GM21423 (cell line): ENCODE results near the gene STK36.
"Not testable (repeated sequence)": the region's sequence is repeated elsewhere in the genome, so short reads cannot be mapped to it uniquely, and the experiment has no call there.

Experiments
- ATAC-seq: cut with Tn5 transposase; IDR thresholded peaks from one replicate; pipeline ENCODE4 v1.9.1; 2021; ENCODE audit warnings: mild to moderate bottlenecking, moderate library complexity; ENCODE audit not compliant: unreplicated experiment

STK36 gene

DNA sequence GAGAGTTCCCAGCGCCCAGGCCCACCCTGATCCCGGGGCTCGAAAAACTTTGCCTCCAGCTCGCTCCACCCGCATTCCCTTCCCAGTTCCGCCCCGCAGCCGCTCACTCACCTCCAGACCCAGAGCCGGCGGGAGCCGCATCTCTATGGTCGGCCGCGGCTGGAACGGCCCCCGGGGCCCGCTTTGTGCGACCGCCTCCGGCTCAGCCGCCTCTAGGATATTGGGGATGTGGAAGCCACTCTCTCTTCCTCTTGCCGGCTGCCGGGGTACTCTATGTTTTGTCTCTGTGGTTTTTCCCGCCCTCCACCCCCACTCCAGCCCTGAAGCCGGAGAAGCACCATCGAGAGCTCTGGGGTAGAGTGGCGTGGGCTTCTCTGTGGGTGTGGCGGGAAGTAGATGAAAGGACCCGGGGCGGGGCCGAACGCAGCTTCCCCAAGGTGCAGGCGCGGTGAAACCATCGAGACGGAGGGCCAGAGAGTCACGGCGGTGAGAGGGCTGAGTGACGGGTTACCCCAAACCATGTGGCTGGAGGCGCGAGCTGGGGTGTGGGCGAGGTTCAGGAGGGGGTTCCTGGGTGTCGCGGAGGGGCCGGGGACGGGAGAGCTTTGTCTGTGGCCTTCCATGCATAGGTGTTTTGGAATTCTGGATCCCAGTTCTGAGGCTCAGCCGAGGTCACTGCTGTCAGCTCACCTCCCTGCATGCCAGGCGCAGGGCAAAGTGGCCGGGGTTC, 12.5 kb upstream of the STK36 start, which contains the start of the genes BCS1L and ZNF142:
BCS1L (plus strand) TSS at position 426 of the 730 bp plus-strand sequence. CDS start 1,305 bp downstream, outside the sequence.
ZNF142 (minus strand) TSS at position 366 of the 730 bp plus-strand sequence. CDS start 3,194 bp downstream, outside the sequence.
- peak; percentile 96 for ATAC-seq

DNA sequence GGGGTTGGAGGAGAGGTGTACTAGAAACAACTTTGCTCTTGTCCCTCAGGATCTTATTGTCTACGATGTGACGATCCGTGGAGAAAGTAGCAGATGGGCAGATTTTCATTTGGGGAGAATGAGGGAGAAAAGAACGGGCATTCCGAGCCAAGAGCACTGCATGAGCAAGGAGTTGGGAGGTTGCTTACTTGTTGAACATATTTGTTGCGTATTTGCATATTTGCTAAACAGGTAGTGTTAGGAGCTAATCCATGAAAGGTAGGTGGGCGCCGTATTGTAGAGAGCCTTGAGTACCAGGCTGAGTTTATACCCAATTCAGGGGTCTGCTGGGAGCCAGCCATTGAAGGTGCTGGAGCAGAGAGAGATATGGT, 11.9 kb upstream of the STK36 start:
- ATAC-seq: no peak

DNA sequence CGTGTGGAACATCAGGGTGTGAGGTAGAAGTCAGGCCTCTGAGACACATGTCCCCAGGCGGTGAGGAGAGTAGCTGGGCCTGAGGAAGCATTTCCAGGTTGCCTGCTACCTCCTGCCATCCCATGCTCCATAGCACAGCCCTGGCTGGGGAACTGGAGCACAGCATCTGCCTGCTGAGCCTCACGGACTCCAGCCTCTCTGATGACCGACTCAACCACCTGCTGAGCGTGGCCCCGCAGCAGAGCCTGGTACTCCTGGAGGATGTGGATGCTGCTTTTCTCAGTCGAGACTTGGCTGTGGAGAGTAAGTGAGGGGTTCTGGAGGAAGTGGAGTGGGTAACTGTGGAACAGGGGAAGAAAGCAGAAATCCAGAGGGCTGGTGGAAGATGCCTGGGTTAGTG, 9.5 kb upstream of the STK36 start:
- ATAC-seq: no peak

DNA sequence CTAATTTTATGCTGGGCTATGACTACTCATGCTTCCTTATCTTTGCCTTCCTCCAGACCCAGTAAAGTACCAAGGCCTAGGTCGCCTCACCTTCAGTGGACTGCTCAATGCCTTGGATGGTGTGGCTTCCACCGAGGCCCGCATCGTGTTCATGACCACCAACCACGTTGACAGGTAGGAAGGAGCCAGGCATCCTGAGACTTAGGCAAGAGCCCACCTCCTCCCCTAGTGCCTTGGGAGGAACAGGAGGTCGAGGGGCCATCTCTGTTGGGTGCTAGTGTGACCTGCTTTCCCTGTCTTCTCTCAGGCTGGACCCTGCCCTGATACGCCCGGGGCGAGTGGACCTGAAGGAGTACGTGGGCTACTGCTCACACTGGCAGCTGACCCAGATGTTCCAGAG, 9.1 kb upstream of the STK36 start:
- ATAC-seq: no peak

- ATAC-seq: no peak
Observed at GRCh38 chr2:218663901-218664300, 8.0 kb upstream of the STK36 start.

DNA sequence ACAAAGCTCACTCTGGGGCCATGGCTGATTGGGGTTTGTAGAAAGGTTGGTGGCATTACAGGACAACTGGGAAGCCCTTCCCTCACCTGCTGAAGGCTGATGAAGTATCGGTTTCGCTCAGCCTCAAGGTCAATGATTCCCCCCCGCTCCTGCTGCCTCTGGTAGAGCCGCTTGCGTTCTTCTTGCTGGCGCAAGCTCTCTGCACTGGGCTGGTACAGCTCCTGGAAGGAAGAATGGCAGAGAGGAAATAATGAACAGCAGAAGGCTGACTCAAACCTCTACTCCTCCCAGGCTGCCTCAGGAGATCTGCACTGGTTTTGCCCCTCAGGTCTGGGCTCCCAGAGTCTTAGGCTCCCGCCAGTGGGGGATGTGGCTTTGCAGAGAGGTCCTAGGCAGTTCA, 7.2 kb upstream of the STK36 start:
- no peak for ATAC-seq

- no peak for ATAC-seq
Observed at GRCh38 chr2:218671097-218671653, 711 bp upstream of the STK36 start.

DNA sequence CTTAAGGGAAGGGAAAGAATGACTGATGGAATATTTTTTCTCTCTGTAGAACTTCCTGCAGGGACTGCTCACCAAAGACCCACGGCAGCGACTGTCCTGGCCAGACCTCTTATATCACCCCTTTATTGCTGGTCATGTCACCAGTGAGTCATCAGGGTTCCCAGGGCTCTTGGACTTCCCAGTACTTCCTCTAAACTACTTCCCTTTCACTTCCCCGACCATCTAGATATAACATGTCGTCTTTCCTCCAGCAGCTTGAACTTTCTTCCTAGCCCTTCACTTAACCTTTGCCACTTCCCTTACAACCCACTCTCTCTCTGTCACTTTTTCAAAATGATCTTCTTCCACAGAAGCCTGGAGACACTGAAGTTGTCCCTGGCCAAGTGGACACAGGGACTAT, 7.2 kb downstream of the STK36 start:
- no peak for ATAC-seq

DNA sequence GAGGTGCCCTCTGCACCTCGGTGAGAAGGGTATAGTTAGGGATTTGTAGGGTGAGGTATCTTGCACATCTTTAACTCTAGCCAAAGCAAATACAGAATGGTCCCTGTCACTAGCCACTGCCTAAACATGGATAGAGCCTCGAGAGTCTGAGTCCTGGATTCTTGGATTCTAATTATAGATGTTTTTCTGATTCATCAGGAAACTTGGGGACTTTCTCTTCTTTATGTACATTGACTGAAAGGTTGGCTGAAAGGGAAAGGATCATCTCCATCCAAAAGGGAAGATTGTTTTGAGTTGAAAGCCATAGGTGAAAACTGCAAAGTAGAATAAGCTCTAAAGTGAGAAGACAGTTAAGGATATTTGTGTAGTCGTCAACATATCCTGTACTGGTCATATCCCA, 8.2 kb downstream of the STK36 start:
- no peak for ATAC-seq

DNA sequence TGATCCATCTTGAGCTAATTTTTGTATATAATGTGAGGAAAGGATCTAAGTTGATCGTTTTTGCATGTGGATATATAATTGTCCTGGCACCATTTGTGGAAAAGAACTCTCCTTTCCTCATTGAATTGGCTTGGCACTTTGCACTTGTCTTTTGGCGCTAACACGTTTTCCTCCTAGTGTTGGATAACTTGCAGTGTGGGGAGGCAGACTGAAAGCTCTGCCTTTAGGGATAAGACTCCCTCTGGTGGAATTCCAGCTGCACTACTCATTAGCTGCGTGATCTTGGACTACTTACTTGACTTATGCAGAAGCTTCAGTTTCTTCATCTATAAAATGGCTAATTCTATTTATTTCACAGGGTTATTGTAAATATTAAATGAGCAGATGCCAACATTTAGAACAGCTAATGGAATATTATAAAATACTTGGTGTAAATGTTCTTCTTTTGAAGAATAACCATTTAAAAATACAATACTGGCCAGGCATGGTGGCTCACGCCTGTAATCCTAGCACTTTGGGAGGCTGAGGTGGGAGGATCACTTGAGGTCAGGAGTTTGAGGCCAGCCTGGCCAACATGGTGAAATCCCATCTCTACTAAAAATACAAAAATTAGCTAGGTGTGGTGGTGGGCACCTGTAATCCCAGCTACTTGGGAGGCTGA, 15.6 kb downstream of the STK36 start:
- not testable (repeated sequence) for ATAC-seq

DNA sequence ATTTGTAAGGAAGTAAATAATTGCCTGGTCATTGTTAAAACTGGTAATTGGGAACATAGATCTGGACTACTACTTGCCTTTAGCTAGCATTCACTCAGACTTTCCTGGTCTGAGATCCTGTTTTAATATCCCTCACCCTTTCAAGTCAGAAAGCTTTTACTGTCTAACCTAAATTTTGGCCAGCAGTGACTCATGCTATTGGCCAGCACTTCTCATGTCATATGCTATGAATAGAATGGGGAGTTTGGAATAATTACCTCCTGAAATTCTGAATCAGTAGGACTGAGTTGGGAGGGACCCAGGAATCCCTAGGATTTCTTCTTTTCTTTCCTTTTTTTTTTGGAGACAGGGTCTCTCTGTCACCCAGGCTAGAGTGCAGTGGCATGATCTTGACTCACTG, 19.3 kb downstream of the STK36 start:
- ATAC-seq: no peak

DNA sequence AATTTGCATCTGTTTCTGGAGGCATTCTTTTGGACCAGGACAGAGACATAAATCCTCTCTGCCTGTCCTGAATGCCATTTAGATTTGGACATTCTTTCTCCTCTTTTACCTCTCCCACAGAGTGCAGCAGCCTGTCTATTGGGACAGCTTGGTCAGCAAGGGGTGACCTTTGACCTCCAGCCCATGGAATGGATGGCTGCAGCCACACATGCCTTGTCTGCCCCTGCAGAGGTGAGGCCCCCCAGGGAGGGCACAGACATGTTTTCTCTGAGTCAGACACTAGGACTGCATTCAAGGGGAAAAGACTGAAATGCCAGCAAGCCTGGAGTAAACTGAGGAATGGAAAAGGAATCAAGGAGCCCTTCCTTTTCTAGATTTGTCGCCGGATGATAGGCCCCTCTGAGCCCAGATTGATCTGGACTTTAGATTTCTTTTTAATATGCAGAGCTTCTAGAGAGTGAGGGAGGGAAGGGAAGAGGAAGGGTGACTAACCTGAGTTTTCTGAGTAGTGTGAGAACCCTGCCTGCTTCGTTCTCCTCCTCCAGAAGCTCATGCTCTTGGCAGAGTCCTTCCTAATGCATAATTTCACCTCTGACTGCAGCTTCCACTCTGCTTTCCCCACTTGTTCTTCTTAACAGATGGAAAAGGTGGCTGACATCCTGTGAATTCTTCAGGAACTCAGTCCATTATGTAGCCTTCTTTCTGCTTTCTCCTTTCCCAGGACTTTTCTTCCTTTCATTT, 22.7 kb downstream of the STK36 start:
- no peak for ATAC-seq

GRCh38 chr2:218698885-218699284, 27.0 kb downstream of the STK36 start:
- no peak for ATAC-seq

DNA sequence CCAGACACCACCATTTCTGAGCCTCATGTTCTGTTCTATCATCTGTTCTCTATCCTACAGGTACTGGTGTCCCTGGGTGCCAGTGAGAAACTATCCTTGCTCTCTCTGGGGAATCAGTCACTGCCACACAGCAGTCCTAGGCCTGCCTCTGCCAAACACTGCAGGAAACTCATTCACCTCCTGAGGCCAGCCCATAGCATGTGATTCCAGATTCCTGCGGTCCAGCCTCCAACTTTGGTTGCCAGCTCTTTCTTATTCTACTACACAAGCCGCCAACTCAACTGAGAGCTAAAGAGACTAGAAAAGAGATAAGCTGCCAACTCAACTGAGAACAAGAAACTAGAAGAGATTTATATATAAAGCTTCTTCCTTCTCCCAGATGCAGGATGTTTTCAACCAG, 29.9 kb downstream of the STK36 start:
- ATAC-seq: no peak

DNA sequence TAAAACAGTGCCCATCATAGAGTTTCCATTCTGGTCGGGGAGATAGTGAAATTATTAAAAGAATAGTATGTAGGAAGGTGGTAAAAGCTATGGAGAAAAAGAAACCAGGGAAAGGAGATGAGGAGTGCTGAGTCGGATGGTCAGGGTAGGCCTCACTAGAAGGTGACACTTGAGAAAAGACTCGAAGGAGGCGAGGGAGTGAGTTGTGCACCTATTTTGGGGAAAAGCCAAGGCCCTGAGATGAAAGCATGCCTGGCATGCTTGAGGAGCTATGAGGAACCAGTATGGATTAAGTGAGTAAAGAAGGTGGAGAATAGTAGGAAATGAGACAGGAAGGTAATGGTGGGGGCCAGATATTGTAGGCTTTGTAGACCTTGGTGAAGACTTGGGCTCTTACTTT, 31.5 kb downstream of the STK36 start:
- no peak for ATAC-seq

- no peak for ATAC-seq
Observed at GRCh38 chr2:218708086-218708485, 36.2 kb downstream of the STK36 start.

DNA sequence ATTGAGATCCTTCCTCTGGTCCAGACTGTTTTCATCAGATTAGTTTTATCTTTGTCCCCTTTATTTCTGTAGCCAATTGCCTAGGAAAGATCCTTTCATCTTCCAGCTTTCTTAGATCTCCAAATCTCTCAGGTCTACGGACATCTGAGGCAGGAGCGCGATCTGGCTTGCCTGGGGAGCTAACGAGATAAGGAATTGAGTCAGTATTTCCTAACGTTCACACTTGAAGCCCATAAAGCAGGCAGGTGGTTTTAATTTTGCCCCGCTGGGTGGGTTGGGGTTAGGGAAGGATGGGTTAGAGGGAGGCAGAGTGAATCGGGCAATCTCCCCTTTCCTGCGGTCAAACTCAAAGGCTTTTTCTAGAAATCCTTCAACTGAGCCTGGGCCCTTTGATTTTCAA, 38.0 kb downstream of the STK36 start:
- ATAC-seq: no peak

DNA sequence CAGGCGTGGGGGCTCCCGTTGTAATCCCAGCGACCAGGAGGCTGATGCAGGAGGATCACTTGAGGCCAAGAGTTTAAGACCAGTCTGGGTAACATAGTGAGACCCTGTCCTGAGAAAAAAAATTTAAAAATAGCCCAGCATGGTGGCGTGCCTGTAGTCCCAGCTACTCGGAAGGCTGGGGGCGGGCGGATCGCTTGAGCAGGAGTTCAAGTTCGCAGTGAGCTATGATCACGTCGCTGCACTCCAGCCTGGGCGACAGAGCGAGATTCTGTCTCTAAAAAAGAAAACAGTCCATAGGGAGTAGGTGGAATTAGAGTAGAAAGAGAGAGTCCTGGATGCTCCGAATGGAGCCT, 38.4 kb downstream of the STK36 start:
- no peak for ATAC-seq

- peak; percentile 95 for ATAC-seq
Observed at GRCh38 chr2:218710687-218711549, 39.0 kb downstream of the STK36 start, which contains the start of gene TTLL4. TTLL4 (plus strand) TSS chr2:218710835; CDS start chr2:218737677, 26,842 bp downstream.

DNA sequence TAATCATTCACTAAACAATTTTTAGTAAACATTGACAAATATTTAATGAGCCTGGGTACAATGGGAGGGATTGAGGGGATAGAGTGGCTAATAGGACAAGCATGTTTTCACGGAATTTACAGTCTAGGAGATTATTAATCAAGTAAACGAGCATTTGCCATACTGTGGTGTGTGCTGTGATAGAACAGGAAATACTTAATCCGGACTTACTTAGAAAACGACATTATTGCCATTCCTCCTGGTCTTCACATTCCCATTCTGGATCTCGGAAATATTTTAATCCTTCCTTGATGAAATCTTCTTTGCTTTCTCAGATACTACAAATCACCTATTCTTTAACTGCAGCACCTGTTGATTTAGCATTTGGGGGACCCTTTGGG, 39.7 kb downstream of the STK36 start:
- no peak for ATAC-seq

DNA sequence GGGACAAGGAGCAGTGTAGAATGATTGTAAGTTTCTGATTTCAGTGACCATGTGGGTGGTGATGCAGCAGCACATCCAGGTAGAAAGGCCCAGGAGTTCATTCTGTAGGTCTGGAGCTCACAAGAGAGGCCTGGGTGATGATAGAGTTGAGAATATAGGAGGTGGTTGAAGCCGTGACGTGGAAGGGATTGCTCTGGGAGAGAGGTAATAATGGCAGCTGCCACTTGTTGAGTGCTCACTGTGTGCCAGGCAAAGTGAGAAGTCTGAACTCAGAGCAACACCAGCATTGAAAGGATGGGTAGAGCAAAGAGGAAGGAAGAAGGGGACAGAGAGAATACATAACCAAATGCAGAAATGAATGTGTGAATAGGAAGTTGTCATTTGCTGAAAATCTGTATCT, 42.0 kb downstream of the STK36 start:
- ATAC-seq: no peak
